ENCODE results near the gene AP1S1.

GRCh38 chr7:101167645-101168411, 13.6 kb downstream of the AP1S1 start:
- TF ChIP-seq, protein P1, sequence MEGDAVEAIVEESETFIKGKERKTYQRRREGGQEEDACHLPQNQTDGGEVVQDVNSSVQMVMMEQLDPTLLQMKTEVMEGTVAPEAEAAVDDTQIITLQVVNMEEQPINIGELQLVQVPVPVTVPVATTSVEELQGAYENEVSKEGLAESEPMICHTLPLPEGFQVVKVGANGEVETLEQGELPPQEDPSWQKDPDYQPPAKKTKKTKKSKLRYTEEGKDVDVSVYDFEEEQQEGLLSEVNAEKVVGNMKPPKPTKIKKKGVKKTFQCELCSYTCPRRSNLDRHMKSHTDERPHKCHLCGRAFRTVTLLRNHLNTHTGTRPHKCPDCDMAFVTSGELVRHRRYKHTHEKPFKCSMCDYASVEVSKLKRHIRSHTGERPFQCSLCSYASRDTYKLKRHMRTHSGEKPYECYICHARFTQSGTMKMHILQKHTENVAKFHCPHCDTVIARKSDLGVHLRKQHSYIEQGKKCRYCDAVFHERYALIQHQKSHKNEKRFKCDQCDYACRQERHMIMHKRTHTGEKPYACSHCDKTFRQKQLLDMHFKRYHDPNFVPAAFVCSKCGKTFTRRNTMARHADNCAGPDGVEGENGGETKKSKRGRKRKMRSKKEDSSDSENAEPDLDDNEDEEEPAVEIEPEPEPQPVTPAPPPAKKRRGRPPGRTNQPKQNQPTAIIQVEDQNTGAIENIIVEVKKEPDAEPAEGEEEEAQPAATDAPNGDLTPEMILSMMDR (conservative IDR thresholded peaks at IDR 0.05) = no peak
- TF ChIP-seq EZH2 (IDR thresholded peaks at IDR 0.05; ENCODE audit: low read depth) = no peak
